H4 (cell line): ENCODE measurements around the gene MYPN. TPM values are rescaled to one million over a fixed set of nuclear protein-coding genes. Genes with fewer than 3 reads are reported as not detected.

Experiments
- DNase-seq: peaks from one replicate; pipeline ENCODE4 v3.0.0-alpha.2; 2015; ENCODE audit warnings: low spot score
- total RNA-seq: library from RNA; depleted of rRNA; stranded (reverse); fragments of >200 nt; shearing (Covaris generic); gene quantifications from 2 replicates; pipeline ENCODE4 v1.2.3, GENCODE V29; 2014

Gene MYPN
- total RNA-seq, 1 experiment from 2014 or later = 3.8 TPM

DNA sequence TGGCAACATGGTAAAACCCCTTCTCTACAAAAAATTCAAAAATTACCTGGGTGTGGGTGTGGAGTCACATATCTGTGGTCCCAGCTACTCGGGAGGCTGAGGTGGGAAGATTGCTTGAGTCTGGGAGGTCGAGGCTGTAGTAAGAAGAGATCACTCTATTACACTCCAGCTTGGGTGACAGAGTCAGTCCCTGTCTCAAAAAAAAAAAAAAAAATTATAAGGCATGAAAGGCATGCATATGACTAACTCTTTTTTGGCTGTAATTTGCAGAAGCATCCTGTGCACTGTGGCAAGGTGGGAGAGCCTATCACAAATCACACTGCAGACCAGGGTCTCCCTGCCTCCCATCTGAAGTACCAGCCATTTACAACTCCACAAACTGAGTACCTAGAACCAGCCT lies 14.1 kb upstream of the MYPN start:
- peak; percentile 42 for DNase-seq

DNA sequence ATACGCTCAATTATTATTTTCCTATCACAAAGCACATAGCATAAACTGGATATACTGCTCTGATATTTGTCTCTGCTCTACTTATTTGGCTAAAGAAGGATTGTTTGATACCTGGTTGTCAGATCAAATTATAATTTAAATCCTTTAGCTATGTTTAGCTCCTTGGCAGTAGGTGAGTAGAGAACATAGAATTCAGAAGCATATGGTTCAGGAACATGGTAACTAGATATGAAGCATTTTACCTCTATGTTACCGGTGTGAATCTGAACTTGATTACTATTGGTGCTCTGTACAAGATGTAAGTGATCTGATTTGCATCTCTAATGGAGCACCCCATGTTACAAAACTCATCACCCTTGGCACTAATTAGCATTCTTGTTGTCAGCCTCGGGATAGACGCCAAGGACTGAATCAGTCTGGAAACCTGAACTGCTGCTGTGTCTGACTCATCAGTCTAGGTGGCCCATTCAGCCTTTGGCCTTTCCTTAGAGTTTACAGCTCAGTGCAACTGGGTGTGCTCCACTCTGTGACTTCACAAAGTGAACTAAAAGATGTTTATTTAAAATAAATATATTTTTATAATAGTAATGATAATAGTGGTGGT lies 12.3 kb upstream of the MYPN start:
- DNase-seq = peak; percentile 88

- DNase-seq = peak; percentile 30
Measured at GRCh38 chr10:68099736-68100135, 9.6 kb upstream of the MYPN start.

GRCh38 chr10:68101066-68101465 lies 8.2 kb upstream of the MYPN start:
- DNase-seq = no peak

- no peak for DNase-seq
Measured at GRCh38 chr10:68103261-68103878, 5.9 kb upstream of the MYPN start.

DNA sequence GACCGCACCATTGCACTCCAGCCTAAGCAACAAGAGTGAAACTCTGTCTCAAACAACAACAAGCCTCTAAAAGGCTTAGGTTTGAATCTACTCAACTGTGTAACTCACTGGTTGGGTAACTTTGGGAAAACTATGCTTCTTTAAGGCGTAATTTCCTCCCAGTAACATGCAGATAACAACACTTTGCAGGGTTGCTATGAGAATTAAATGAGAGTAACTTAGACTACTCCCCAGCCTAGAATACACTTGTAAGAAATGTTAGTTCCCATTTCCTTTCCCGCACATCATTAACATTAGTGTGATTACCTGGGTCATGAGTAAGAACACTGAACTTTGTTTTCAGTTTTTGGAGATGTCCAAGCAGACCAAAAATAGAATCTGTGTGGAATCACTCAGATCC lies 5.4 kb upstream of the MYPN start:
- DNase-seq = no peak

DNA sequence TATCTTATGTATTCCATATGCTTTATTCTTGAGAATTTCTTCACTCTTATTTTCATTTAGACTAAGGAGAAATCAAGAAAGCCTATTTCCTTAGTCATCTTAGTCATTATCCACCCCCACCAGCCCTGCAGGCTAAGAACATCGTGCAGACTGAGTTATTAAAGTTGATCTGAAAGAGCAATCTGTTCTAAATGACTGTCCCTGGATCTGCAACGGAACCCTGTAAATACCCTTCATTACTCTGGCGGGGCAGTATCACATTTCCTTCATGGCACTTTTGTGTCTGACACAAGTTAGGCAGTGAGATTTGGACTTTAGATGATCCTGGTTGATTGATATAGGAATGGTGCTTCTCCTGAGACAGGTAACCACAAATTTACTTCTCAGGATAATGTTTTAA lies 3.5 kb upstream of the MYPN start:
- DNase-seq = peak; percentile 61

DNA sequence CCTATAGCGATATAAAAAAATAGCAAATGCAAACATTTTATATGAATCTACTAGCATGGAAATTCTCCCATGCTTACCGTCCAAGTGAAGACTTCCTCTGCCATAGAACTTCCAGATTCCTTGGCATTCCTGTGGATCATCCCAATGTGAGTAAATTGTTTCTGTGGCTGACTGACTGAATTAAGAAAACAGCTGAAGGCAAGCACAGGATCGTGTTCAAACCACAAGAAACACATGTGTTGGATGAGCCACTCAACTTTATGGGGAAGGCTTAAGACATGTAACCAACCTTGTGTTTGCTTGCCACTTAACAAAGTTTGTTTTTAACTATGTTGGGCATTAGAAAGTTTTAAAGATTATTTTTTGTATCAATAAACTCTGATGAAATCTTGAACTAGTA lies 2.6 kb upstream of the MYPN start:
- peak; percentile 95 for DNase-seq

GRCh38 chr10:68107651-68108050 lies 1.6 kb upstream of the MYPN start:
- DNase-seq = no peak

- DNase-seq = no peak
Measured at GRCh38 chr10:68108051-68108450, 1.2 kb upstream of the MYPN start.

- no peak for DNase-seq
Measured at GRCh38 chr10:68108653-68109052, 635 bp upstream of the MYPN start.

- DNase-seq = no peak
Measured at GRCh38 chr10:68110027-68110426, 739 bp downstream of the MYPN start.

- no peak for DNase-seq
Measured at GRCh38 chr10:68111584-68111983, 2.3 kb downstream of the MYPN start.

DNA sequence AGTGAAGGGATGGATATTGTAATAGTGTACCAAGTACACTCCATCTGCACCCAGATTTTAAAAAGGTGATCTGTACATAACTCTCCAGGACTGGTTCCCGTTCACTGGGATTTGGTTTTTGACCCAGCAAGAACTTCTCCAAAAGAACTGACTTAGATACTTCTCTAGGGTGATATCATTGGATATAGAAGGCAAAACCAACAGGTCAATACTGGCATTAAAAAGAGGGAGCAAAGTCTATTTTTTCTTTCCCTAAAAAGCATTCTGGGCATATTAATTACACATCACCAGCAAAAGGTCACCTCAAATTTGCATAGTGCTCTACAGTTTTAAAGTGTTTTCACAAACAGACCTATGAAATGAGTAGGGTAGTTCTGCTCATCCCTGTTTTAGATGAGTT lies 3.5 kb downstream of the MYPN start:
- DNase-seq = no peak

DNA sequence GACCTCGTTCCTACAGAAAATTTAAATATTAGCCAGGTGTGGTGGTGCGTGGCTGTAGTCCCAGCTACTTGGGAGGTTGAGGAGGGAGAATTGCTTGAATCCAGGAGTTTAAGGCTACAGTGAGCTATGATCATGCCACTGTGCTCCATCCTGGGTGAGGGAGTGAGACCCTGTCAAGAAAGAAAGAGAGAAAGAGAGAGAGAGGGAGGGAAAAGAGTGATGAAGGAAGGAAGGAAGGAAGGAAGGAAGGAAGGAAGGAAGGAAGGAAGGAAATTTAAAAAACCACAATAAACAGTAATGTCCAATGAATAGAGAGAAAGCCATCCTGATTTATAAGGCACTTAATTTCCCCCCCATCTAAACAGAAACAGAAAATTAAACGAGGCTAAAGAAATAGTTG lies 9.4 kb downstream of the MYPN start:
- DNase-seq = no peak

- DNase-seq = no peak
Measured at GRCh38 chr10:68121020-68121743, 11.9 kb downstream of the MYPN start.

DNA sequence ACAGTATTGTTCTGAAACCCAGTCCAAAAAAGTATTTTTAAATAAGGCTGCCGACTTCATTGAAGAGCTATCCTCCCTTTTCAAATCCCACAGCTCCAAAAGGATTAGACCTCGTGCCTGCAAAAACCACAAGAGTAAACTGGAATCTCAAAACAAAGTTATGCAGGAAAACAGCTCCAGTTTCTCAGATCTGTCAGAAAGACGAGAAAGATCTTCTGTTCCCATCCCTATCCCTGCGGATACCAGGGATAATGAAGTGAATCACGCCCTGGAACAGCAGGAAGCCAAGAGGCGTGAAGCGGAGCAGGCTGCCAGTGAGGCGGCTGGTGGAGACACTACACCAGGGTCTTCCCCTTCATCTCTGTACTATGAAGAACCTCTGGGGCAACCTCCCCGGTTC lies 12.6 kb downstream of the MYPN start:
- DNase-seq = no peak

DNA sequence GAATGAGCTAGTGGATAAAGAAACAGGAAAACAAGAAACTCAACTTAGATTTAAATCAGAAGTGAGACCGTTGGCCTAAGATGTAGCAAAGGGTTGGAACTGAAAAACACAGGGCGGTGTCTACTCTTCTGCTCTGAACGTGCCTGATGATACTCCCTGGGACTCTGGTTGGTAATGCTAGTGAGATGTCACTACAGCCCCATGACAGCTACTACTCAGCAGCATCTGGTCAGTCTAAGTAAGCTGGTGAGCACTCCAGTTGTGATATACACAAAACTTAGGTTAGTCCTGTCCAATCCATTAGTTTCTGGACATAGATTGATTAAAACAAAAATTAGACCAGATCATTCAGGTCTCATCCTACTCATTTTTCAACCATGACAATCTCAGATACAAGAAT lies 15.4 kb downstream of the MYPN start:
- no peak for DNase-seq

GRCh38 chr10:68125772-68126171 lies 16.5 kb downstream of the MYPN start:
- DNase-seq = no peak

DNA sequence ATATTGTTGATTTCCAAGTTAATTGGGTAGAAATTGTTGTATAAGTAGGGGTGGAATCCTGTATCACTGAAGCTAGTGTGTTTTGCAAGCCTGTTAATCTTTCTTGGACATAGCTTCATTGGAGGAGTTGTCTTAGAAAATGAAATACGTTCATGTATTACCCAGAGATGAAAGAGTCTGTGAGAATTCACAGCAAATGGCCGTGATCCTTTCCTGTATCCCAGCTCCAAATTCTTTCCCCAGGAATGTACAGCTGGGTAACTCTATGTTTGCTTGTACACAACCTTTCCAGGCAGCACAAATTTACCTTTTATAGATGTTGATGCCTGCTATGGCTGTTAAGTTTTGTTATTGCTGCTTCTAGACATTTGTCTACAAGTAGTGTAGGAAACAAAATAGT lies 18.7 kb downstream of the MYPN start:
- DNase-seq = no peak

DNA sequence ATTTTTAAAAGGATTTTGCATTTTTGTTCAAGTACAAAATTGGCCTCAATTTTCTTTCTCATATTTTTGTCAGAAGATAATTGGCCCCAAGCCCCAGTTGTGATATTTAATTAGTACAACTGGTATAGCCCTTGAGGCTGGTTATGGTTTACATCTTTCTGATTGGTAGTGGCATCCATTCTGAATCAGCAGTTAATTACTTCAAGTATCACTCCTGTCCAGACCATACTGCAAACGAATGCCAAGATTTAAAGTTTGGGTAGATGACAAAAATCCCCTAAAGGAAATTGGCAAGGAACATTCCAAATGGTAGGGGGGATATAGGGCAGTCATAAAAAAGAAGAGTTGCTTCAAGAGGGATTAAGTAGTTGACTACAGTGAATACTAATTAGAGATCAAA lies 23.1 kb downstream of the MYPN start:
- no peak for DNase-seq

DNA sequence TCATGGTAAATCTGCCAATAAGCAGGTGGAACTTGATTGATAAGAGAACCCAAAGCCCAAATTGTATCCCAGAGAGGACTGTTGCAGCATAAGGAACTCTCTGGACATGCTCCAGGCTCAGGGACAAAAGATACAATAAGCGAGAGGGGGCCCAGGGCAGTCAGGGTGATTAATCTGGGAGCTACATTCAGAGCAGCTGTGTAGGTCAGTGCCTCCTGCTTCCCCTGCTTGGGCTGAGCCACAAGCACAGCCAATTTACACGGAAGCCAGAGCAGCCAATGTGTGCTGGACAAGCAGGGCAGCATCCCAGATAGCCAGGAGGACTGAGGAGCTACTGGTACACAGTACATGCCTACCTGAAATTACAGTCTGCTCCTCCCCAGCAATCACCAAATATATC lies 24.2 kb downstream of the MYPN start:
- no peak for DNase-seq

DNA sequence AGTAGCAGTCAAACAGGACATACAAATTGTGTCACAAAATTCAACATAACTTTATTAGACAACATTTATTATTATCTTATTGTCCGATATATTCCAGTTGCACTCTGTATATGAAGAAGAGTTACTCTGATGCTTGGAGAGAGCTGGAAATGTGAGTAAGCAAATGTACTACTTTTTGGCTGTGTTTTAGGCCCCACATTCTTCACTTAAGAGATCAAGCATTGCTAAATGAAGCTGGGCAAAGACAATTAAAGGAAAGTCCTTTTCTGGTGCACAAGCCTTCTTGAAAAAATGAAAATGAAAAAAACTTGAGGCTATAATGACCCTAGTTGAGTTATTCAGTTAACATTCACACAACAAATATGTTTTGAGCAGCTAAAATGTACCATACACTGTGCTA lies 26.1 kb downstream of the MYPN start:
- DNase-seq = no peak
